Astrocyte (in vitro differentiated cells and primary cell): ENCODE results near the gene TMEM161A. TPM values are rescaled to one million over a fixed set of nuclear protein-coding genes. Genes with fewer than 3 reads are reported as not detected.
"Not testable (repeated sequence)": the region's sequence is repeated elsewhere in the genome, so short reads cannot be mapped to it uniquely, and the experiment has no call there.

Experiments used
- DNase-seq: peaks from one replicate; pipeline ENCODE4 v3.0.0-alpha.2; 2010; ENCODE audit warnings: low read depth
- FAIRE-seq: peaks from 2 replicates; lab custom pipeline; 2011; peaks lifted over from hg19 to GRCh38; lab: Jason Lieb, UNC
- H2AFZ ChIP-seq: 2 replicates; pipeline ENCODE4 v1.6.0; 2012; ENCODE audit warnings: low read depth, low read length, inconsistent platforms
- H3K27ac ChIP-seq: 2 replicates; pipeline ENCODE4 v1.5.1; 2011; ENCODE audit warnings: low read depth, low read length, inconsistent platforms
- H3K27me3 ChIP-seq: 2 replicates; pipeline ENCODE4 v1.6.0; 2011; ENCODE audit warnings: low read length, inconsistent platforms; ENCODE audit not compliant: insufficient read depth
- H3K36me3 ChIP-seq: 2 replicates; pipeline ENCODE4 v1.5.1; 2011; ENCODE audit warnings: low read length, inconsistent platforms; ENCODE audit not compliant: insufficient read depth
- H3K4me1 ChIP-seq: 2 replicates; pipeline ENCODE4 v1.5.1; 2011; ENCODE audit warnings: low read length, inconsistent platforms; ENCODE audit not compliant: insufficient read depth
- H3K4me2 ChIP-seq: 2 replicates; pipeline ENCODE4 v1.6.0; 2012; ENCODE audit warnings: low read length, inconsistent platforms
- H3K4me3 ChIP-seq: 2 replicates; pipeline ENCODE4 v1.5.1; 2011; ENCODE audit warnings: low read depth, mild to moderate bottlenecking, low read length, inconsistent platforms; ENCODE audit not compliant: insufficient read depth
- H3K79me2 ChIP-seq: 2 replicates; pipeline ENCODE4 v1.6.0; 2012; ENCODE audit warnings: mild to moderate bottlenecking, low read length, inconsistent platforms; ENCODE audit not compliant: insufficient read depth
- H3K9ac ChIP-seq: 2 replicates; pipeline ENCODE4 v1.6.0; 2012; ENCODE audit warnings: mild to moderate bottlenecking, low read length, inconsistent platforms
- H3K9me3 ChIP-seq: 2 replicates; pipeline ENCODE4 v1.5.1; 2012; ENCODE audit warnings: low read depth, mild to moderate bottlenecking, low read length, inconsistent platforms; ENCODE audit not compliant: insufficient read depth
- H4K20me1 ChIP-seq: 2 replicates; pipeline ENCODE4 v1.6.0; 2012; ENCODE audit warnings: low read length, inconsistent platforms; ENCODE audit not compliant: insufficient read depth
- H3K27ac Mint-ChIP-seq: one replicate; pipeline ENCODE4 v1.8.0; 2021; ENCODE audit warnings: mild to moderate bottlenecking, mixed read lengths; ENCODE audit not compliant: unreplicated experiment
- H3K27me3 Mint-ChIP-seq: one replicate; pipeline ENCODE4 v1.8.0; 2021; ENCODE audit warnings: low read depth, mixed read lengths; ENCODE audit not compliant: unreplicated experiment
- H3K36me3 Mint-ChIP-seq: one replicate; pipeline ENCODE4 v1.8.0; 2021; ENCODE audit warnings: low read depth, mixed read lengths; ENCODE audit not compliant: unreplicated experiment
- H3K4me1 Mint-ChIP-seq: one replicate; pipeline ENCODE4 v1.8.0; 2021; ENCODE audit warnings: low read depth, mixed read lengths; ENCODE audit not compliant: unreplicated experiment
- H3K4me3 Mint-ChIP-seq: one replicate; pipeline ENCODE4 v1.8.0; 2021; ENCODE audit warnings: mild to moderate bottlenecking, moderate library complexity, mixed read lengths; ENCODE audit not compliant: unreplicated experiment
- H3K9me3 Mint-ChIP-seq: one replicate; pipeline ENCODE4 v1.8.0; 2021; ENCODE audit warnings: mild to moderate bottlenecking, mixed read lengths; ENCODE audit not compliant: unreplicated experiment
- CTCF ChIP-seq: IDR thresholded peaks from 2 replicates; pipeline ENCODE4 v1.5.1; 2011; ENCODE audit warnings: low read depth, mild to moderate bottlenecking, inconsistent platforms, low read length, moderate library complexity; ENCODE audit not compliant: insufficient read depth
- EZH2 ChIP-seq: IDR thresholded peaks from 2 replicates; pipeline ENCODE4 v1.6.1; 2012; ENCODE audit warnings: mild to moderate bottlenecking, low read length, inconsistent platforms; ENCODE audit not compliant: insufficient read depth
- total RNA-seq: library from RNA; stranded (reverse); gene quantifications from 2 replicates; pipeline ENCODE4 v1.2.1, GENCODE V29; 2021

The TMEM161A gene
- total RNA-seq, 1 donor from 2014 or later, result 27.2 TPM

- no peaks in the 10 kb centered on the region for H3K36me3 Mint-ChIP-seq
- Histone ChIP-seq H3K4me2 (no peak overlapping the region), H3K9ac (no peak overlapping the region), H3K27me3 (no peaks in the 10 kb centered on the region), H3K4me3 (no peak overlapping the region), H2AFZ (no peak overlapping the region), H4K20me1 (no peaks in the 10 kb centered on the region), H3K4me1 (peaks cover 8% of the 10 kb centered on the region), H3K9me3 (no peaks in the 10 kb centered on the region), H3K27ac (no peak overlapping the region), H3K36me3 (no peaks in the 10 kb centered on the region), H3K79me2 (peaks cover 12% of the 10 kb centered on the region)
- no peaks in the 10 kb centered on the region for H3K9me3 Mint-ChIP-seq
- peaks cover 3% of the 10 kb centered on the region for H3K4me1 Mint-ChIP-seq
- no peak overlapping the region for H3K4me3 Mint-ChIP-seq
- H3K27me3 Mint-ChIP-seq, result peaks cover 7% of the 10 kb centered on the region
- TF ChIP-seq EZH2 (no peak), CTCF (no peak)
- no peak for FAIRE-seq
- H3K27ac Mint-ChIP-seq, result peak overlapping the region; percentile 55
- no peak for DNase-seq
Observed at GRCh38 chr19:19139876-19140229, 1.6 kb upstream of the TMEM161A start.

- Histone ChIP-seq H2AFZ (peak overlapping the region; percentile 94), H3K36me3 (no peaks in the 10 kb centered on the region), H3K9me3 (no peaks in the 10 kb centered on the region), H3K27ac (peak overlapping the region; percentile 75), H3K4me2 (peak overlapping the region; percentile 100), H4K20me1 (peaks cover 3% of the 10 kb centered on the region), H3K4me1 (peaks cover 8% of the 10 kb centered on the region), H3K27me3 (no peaks in the 10 kb centered on the region), H3K79me2 (peaks cover 12% of the 10 kb centered on the region), H3K4me3 (peak overlapping the region; percentile 89), H3K9ac (peak overlapping the region; percentile 96)
- Mint-ChIP-seq H3K4me3 (peak overlapping the region; percentile 99), H3K27ac (peak overlapping the region; percentile 85), H3K36me3 (peaks cover 6% of the 10 kb centered on the region), H3K4me1 (peaks cover 3% of the 10 kb centered on the region), H3K27me3 (peaks cover 7% of the 10 kb centered on the region), H3K9me3 (no peaks in the 10 kb centered on the region)
- FAIRE-seq (no peak), DNase-seq (no peak)
- TF ChIP-seq EZH2 (no peak), CTCF (no peak)
Observed at GRCh38 chr19:19137556-19138108, 646 bp downstream of the TMEM161A start.

GRCh38 chr19:19135713-19136112, 2.6 kb downstream of the TMEM161A start:
- H2AFZ ChIP-seq, H3K9me3 Mint-ChIP-seq, H3K9ac ChIP-seq, H3K4me2 ChIP-seq, H3K4me1 Mint-ChIP-seq, H3K4me3 Mint-ChIP-seq, H3K9me3 ChIP-seq, H3K4me3 ChIP-seq, H3K27me3 ChIP-seq, FAIRE-seq, H3K4me1 ChIP-seq, H3K27me3 Mint-ChIP-seq, H4K20me1 ChIP-seq, H3K27ac Mint-ChIP-seq, H3K36me3 ChIP-seq, H3K27ac ChIP-seq, DNase-seq: not testable (repeated sequence)
- peaks cover 15% of the 10 kb centered on the region for H3K36me3 Mint-ChIP-seq
- peaks cover 12% of the 10 kb centered on the region for H3K79me2 ChIP-seq
